SH-SY5Y (cell line): ENCODE measurements around the gene SF1.

Experiments used
- GATA2 ChIP-seq: IDR thresholded peaks from 2 replicates; pipeline ENCODE4 v1.6.1; 2011; ENCODE audit warnings: mild to moderate bottlenecking, low read depth, low read length
- GATA3 ChIP-seq: IDR thresholded peaks from 2 replicates; pipeline ENCODE4 v1.6.1; 2011; ENCODE audit warnings: low read depth, mild to moderate bottlenecking, low read length, moderate library complexity

DNA sequence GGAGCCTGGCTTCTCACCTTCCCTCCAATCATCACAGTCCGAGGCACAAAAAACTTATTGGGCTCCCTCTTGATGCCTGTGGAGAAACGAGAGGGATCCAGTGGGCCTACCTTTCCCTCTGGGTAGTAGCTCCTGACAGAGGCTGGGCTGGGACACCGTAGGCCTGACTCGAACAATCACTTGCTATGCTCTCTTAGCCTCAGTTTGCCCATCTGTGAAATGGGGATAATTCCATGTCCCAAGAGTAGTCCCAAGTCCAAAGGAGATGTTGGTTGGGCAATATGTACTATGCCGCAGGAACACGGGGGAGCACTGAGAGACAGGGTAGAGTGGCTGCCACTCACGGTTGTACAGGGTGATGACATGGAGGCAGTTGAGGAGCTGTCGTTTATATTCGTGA, 26.8 kb downstream of the SF1 start:
- TF ChIP-seq GATA2, result no peak
- TF ChIP-seq GATA3, result no peak
